Liver (tissue), 9 donors: ENCODE data around the gene OR4N2. TPM values are rescaled to one million over a fixed set of nuclear protein-coding genes. Genes with fewer than 3 reads are reported as not detected.
"Not testable (repeated sequence)": the region's sequence is repeated elsewhere in the genome, so short reads cannot be mapped to it uniquely, and the experiment has no call there.

Experiments used
- DNase-seq: peaks from one replicate; pipeline ENCODE4 v3.0.0-alpha.2; 2017; ENCODE audit warnings: low spot score
- H3K27ac ChIP-seq, 2 donors: one replicate each; pipeline ENCODE4 v1.7.0; 2013; ENCODE audit warnings: inconsistent platforms in 2 of 2, low read length in 2 of 2, control low read depth in 1 of 2, low read depth in 1 of 2, mild to moderate bottlenecking in 1 of 2
- H3K27me3 ChIP-seq, 4 donors: one replicate each; pipeline versions ENCODE4 v1.6.1 to v1.7.0; 2013; ENCODE audit warnings: low read length in 3 of 4, inconsistent platforms in 1 of 4, mild to moderate bottlenecking in 1 of 4, moderate library complexity in 1 of 4; ENCODE audit not compliant: control insufficient read depth in 4 of 4, insufficient read depth in 4 of 4
- H3K36me3 ChIP-seq, 4 donors: one replicate each; pipeline versions ENCODE4 v1.6.1 to v1.7.0; 2013; ENCODE audit warnings: low read length in 3 of 4, mild to moderate bottlenecking in 3 of 4, low read depth in 1 of 4, moderate library complexity in 1 of 4; ENCODE audit not compliant: control insufficient read depth in 4 of 4, insufficient read depth in 3 of 4
- H3K4me1 ChIP-seq, 4 donors: one replicate each; pipeline versions ENCODE4 v1.6.1 to v1.7.0; 2013; ENCODE audit warnings: low read length in 3 of 4, mild to moderate bottlenecking in 3 of 4, moderate library complexity in 1 of 4; ENCODE audit not compliant: control insufficient read depth in 4 of 4, insufficient read depth in 4 of 4
- H3K4me3 ChIP-seq, 3 donors: one replicate each; pipeline versions ENCODE4 v1.6.1 to v1.7.0; 2013; ENCODE audit warnings: low read length in 3 of 3, control low read depth in 1 of 3, low read depth in 1 of 3, mild to moderate bottlenecking in 1 of 3
- H3K9ac ChIP-seq, 2 donors: one replicate each; pipeline ENCODE4 v1.7.0; 2013; ENCODE audit warnings: low read length in 2 of 2, mild to moderate bottlenecking in 2 of 2, moderate library complexity in 2 of 2, control low read depth in 1 of 2, low read depth in 1 of 2
- H3K9me3 ChIP-seq, 4 donors: one replicate each; pipeline versions ENCODE4 v1.6.1 to v1.7.0; 2013; ENCODE audit warnings: low read length in 3 of 4; ENCODE audit not compliant: control insufficient read depth in 4 of 4
- EGR1 ChIP-seq, 2 donors: IDR thresholded peaks; 2 replicates each; pipeline ENCODE4 v1.6.1; 2016 to 2018; ENCODE audit warnings: antibody characterized with exemption in 2 of 2, low read depth in 2 of 2
- FOXA1 ChIP-seq: IDR thresholded peaks from 2 replicates; pipeline ENCODE4 v1.6.1; 2016; ENCODE audit warnings: antibody characterized with exemption
- FOXA2 ChIP-seq: IDR thresholded peaks from 2 replicates; pipeline ENCODE4 v1.6.1; 2016; ENCODE audit warnings: antibody characterized with exemption
- HNF4A ChIP-seq, 2 donors: conservative IDR thresholded peaks; 2 replicates each; pipeline ENCODE4 v1.6.1; 2016; ENCODE audit warnings: antibody characterized with exemption in 2 of 2, mild to moderate bottlenecking in 2 of 2
- HNF4G ChIP-seq: IDR thresholded peaks from 2 replicates; pipeline ENCODE4 v1.6.1; 2016; ENCODE audit warnings: antibody characterized with exemption
- JUND ChIP-seq, 2 donors: IDR thresholded peaks; 2 replicates each; pipeline ENCODE4 v1.6.1; 2016; ENCODE audit warnings: antibody characterized with exemption in 2 of 2
- NR2F2 ChIP-seq: IDR thresholded peaks from 2 replicates; pipeline ENCODE4 v1.6.1; 2016; ENCODE audit warnings: antibody characterized with exemption
- RXRA ChIP-seq, 2 donors: IDR thresholded peaks; 2 replicates each; pipeline ENCODE4 v1.6.1; 2017 to 2018; ENCODE audit warnings: antibody characterized with exemption in 2 of 2, mild to moderate bottlenecking in 1 of 2
- SP1 ChIP-seq: IDR thresholded peaks from 2 replicates; pipeline ENCODE4 v1.6.1; 2018; ENCODE audit warnings: antibody characterized with exemption, mild to moderate bottlenecking
- TAF1 ChIP-seq: conservative IDR thresholded peaks from 2 replicates; pipeline ENCODE4 v1.6.1; 2016; ENCODE audit warnings: antibody characterized with exemption, mild to moderate bottlenecking
- YY1 ChIP-seq: IDR thresholded peaks from 2 replicates; pipeline ENCODE4 v1.6.1; 2016; ENCODE audit warnings: antibody characterized with exemption, mild to moderate bottlenecking
- WGBS: extraction: QIAGEN DNeasy Blood & Tissue Kit; methylation state at CpG from one replicate; pipeline ENCODE4 v1.1.7; 2013; 5-methylcytosine and 5-hydroxymethylcytosine counted together
- polyA plus RNA-seq, 2 donors: library from polyadenylated mRNA; stranded (reverse) in 1 of 2; unstranded in 1 of 2; fragments of 200-250 nt in 1 of 2; fragments of >200 nt in 1 of 2; fragmentation: Nextera tagmentation in 1 of 2; extraction: Ambion mirVana in 1 of 2; gene quantifications; one replicate each; pipeline versions ENCODE4 v1.2.1 to v1.2.3, GENCODE V29; 2013 to 2015
- total RNA-seq, 2 donors: library from RNA; depleted of rRNA; stranded (reverse); fragments of >200 nt; gene quantifications; one replicate each; pipeline ENCODE4 v1.2.3, GENCODE V29; 2014
- TF ChIP-seq, protein P1 (sequence below): IDR thresholded peaks from 2 replicates; pipeline ENCODE4 v1.6.1; 2016; ENCODE audit warnings: antibody characterized with exemption, mild to moderate bottlenecking
- TF ChIP-seq, protein P2 (sequence below): IDR thresholded peaks from 2 replicates; pipeline ENCODE4 v1.6.1; 2016; ENCODE audit warnings: antibody characterized with exemption
- TF ChIP-seq, protein P3 (sequence below): IDR thresholded peaks from 2 replicates; pipeline ENCODE4 v1.6.1; 2016; ENCODE audit warnings: antibody characterized with exemption
- TF ChIP-seq, protein P4 (sequence below): IDR thresholded peaks from 2 replicates; pipeline ENCODE4 v1.6.1; 2016; ENCODE audit warnings: antibody characterized with exemption
- donor health status: healthy.
- donor health status: healthy.
- donor health status: healthy.
- donor health status: healthy.
- donor health status: healthy.

Gene OR4N2
- total and polyA plus RNA-seq, 4 donors = not detected

DNA sequence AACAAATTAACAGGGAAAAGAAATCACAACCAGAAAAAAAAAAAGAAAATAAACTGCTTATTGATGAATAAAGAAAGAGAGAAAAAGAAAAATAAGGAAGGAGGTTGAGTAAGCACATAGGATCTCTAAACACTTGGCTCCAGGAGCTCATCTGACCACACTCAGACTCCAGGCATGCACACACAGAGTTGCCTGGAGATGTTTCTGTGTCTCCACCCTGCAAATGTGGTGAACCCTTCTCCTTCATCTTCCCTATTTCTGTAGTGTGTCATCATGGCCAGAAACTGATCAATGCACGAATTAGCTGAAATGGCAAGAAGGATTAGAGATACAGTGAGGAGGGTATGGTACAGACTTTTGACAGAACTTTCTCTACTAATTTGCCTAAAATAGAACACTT is 20.2 kb downstream of the OR4N2 start:
- H3K4me3 ChIP-seq = no peak overlapping the region
- TF ChIP-seq NR2F2 (no peak), EGR1 (IDR thresholded peaks at IDR 0.05; ENCODE audit: low read depth in 2 of 2) (no peak), SP1 (no peak), HNF4G (no peak), FOXA1 (no peak)
- TF ChIP-seq, protein P1, sequence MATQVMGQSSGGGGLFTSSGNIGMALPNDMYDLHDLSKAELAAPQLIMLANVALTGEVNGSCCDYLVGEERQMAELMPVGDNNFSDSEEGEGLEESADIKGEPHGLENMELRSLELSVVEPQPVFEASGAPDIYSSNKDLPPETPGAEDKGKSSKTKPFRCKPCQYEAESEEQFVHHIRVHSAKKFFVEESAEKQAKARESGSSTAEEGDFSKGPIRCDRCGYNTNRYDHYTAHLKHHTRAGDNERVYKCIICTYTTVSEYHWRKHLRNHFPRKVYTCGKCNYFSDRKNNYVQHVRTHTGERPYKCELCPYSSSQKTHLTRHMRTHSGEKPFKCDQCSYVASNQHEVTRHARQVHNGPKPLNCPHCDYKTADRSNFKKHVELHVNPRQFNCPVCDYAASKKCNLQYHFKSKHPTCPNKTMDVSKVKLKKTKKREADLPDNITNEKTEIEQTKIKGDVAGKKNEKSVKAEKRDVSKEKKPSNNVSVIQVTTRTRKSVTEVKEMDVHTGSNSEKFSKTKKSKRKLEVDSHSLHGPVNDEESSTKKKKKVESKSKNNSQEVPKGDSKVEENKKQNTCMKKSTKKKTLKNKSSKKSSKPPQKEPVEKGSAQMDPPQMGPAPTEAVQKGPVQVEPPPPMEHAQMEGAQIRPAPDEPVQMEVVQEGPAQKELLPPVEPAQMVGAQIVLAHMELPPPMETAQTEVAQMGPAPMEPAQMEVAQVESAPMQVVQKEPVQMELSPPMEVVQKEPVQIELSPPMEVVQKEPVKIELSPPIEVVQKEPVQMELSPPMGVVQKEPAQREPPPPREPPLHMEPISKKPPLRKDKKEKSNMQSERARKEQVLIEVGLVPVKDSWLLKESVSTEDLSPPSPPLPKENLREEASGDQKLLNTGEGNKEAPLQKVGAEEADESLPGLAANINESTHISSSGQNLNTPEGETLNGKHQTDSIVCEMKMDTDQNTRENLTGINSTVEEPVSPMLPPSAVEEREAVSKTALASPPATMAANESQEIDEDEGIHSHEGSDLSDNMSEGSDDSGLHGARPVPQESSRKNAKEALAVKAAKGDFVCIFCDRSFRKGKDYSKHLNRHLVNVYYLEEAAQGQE = no peak
- H3K27ac ChIP-seq = no peak overlapping the region
- WGBS = 26% methylated on average over 1 of the region's 1 CpG
- H3K27me3 ChIP-seq = no peaks in the 10 kb centered on the region
- DNase-seq = no peak
- no peaks in the 10 kb centered on the region for H3K9me3 ChIP-seq
- H3K9ac ChIP-seq = no peak overlapping the region
- H3K36me3 ChIP-seq = no peaks in the 10 kb centered on the region
- no peaks in the 10 kb centered on the region for H3K4me1 ChIP-seq

DNA sequence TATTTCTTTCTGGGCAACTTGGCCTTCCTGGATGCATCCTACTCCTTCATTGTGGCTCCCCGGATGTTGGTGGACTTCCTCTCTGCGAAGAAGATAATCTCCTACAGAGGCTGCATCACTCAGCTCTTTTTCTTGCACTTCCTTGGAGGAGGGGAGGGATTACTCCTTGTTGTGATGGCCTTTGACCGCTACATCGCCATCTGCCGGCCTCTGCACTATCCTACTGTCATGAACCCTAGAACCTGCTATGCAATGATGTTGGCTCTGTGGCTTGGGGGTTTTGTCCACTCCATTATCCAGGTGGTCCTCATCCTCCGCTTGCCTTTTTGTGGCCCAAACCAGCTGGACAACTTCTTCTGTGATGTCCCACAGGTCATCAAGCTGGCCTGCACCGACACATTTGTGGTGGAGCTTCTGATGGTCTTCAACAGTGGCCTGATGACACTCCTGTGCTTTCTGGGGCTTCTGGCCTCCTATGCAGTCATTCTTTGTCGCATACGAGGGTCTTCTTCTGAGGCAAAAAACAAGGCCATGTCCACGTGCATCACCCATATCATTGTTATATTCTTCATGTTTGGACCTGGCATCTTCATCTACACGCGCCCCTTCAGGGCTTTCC is 24.2 kb downstream of the OR4N2 start:
- not testable (repeated sequence) for H3K4me1 ChIP-seq, H3K27ac ChIP-seq, H3K9ac ChIP-seq, H3K27me3 ChIP-seq, H3K9me3 ChIP-seq, H3K36me3 ChIP-seq, H3K4me3 ChIP-seq, DNase-seq
- 50% methylated on average over 12 of the region's 12 CpGs for WGBS

DNA sequence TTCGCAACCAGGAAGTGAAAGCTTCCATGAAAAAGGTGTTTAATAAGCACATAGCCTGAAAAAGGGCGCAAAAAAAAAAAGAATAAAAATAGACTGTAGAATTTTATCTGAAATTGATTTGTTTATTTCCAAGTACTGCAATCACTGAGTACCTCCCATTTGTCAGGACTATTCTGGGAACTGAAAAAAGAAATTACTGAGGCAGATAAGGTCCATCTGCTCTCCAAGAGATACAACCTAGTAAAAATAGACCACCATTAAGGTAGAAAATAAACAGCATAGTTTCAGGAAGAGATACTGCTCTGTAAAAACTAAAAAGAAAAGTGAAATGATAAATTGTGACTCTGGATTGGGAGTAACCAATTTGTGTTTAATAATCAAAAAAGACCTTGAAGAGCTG is 24.7 kb downstream of the OR4N2 start:
- no peak overlapping the region for H3K27ac ChIP-seq
- H3K27me3 ChIP-seq = no peaks in the 10 kb centered on the region
- no peak for DNase-seq
- no peaks in the 10 kb centered on the region for H3K4me1 ChIP-seq
- no peaks in the 10 kb centered on the region for H3K9me3 ChIP-seq
- H3K36me3 ChIP-seq = no peaks in the 10 kb centered on the region
- no peak for TF ChIP-seq FOXA1
- no peak for TF ChIP-seq YY1
- TF ChIP-seq TAF1 = no peak
- TF ChIP-seq NR2F2 = no peak
- TF ChIP-seq, protein P2, sequence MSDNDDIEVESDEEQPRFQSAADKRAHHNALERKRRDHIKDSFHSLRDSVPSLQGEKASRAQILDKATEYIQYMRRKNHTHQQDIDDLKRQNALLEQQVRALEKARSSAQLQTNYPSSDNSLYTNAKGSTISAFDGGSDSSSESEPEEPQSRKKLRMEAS = no peak
- TF ChIP-seq EGR1 (IDR thresholded peaks at IDR 0.05; ENCODE audit: low read depth in 2 of 2) = no peak
- no peak for TF ChIP-seq JUND (IDR thresholded peaks at IDR 0.05)
- no peak for TF ChIP-seq FOXA2
- TF ChIP-seq HNF4G = no peak
- TF ChIP-seq RXRA (IDR thresholded peaks at IDR 0.05) = no peak
- TF ChIP-seq, protein P3, sequence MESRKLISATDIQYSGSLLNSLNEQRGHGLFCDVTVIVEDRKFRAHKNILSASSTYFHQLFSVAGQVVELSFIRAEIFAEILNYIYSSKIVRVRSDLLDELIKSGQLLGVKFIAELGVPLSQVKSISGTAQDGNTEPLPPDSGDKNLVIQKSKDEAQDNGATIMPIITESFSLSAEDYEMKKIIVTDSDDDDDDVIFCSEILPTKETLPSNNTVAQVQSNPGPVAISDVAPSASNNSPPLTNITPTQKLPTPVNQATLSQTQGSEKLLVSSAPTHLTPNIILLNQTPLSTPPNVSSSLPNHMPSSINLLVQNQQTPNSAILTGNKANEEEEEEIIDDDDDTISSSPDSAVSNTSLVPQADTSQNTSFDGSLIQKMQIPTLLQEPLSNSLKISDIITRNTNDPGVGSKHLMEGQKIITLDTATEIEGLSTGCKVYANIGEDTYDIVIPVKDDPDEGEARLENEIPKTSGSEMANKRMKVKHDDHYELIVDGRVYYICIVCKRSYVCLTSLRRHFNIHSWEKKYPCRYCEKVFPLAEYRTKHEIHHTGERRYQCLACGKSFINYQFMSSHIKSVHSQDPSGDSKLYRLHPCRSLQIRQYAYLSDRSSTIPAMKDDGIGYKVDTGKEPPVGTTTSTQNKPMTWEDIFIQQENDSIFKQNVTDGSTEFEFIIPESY = no peak
- no peak for TF ChIP-seq HNF4A (conservative IDR thresholded peaks at IDR 0.05)
- TF ChIP-seq, protein P4, sequence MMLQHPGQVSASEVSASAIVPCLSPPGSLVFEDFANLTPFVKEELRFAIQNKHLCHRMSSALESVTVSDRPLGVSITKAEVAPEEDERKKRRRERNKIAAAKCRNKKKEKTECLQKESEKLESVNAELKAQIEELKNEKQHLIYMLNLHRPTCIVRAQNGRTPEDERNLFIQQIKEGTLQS = no peak
- H3K4me3 ChIP-seq = no peak overlapping the region
- no peak overlapping the region for H3K9ac ChIP-seq
- WGBS = 83% methylated on average over 2 of the region's 2 CpGs

DNA sequence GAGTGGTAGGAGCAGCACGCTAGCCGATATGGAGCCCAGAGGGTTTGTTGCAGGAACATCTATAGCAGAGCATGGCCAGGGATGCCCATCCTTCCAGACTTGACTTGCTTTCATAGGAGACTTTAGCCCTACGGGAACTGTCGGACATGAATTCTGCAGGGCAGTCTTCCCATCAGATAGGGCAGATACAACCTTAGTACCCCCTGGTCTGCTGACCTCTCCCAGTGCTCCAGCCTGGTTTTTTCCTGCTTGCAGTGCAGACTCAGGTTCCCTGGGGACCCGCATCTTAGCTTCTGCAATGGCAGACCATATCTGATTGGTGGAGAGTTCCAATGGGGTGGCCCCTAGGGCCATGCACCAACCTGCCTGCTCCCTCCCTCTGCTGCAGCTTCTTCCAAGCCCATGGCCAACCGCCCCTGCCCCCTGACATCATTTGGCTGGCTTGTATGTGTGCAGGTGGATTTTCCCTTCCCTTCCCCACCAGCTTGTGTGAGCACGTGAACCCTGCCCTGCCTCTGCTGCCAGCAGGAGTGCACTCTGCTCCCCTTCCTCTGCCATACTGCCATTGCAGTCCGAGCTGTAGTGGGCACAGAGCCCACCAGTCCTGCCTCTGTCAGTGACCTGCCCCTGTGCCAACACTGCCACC is 30.8 kb downstream of the OR4N2 start:
- not testable (repeated sequence) for H3K27ac ChIP-seq, H3K4me3 ChIP-seq, H3K9me3 ChIP-seq, H3K9ac ChIP-seq, H3K27me3 ChIP-seq, H3K4me1 ChIP-seq, DNase-seq, H3K36me3 ChIP-seq
- WGBS = 69% methylated on average over 8 of the region's 8 CpGs
